ENCODE results near the gene CNOT10.
"Not testable (repeated sequence)": the region's sequence is repeated elsewhere in the genome, so short reads cannot be mapped to it uniquely, and the experiment has no call there.

CNOT10 gene

DNA sequence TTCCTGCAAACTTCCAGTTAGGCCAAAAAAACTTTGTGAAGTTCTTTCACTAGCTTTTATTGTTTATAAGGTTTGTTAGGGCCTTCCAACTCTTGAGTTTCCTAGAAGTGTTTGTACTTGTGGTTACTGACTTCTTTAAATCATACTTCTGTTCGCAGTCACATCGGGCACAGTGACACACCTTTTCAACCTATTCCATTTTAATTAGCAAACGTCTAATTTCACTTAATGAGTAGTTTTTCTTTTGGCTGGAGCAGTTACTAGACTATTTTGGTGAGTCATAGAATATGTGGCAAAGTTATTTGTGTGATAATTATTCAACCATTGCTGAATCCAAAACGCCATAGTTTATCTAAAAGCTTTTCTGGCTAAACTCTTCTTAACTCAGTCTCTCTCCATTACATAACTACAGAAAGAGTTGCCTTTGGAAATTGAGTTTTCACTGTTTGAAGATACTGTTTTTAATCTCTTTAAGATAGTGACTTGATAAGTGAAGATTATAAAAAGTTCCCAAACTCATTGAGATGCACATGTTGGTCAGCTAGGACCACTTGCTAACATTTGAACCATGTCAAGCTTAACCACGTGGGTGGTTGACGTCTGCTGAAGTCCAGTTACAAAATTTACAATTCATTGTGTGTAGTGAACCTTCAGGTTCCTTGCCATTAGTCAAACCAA is 21.5 kb downstream of the CNOT10 start:
- DNase-seq (ENCODE audit: low read depth in 1 of 2, low spot score in 1 of 2) = no peak

GRCh38 chr3:32707026-32707370 is 22.0 kb downstream of the CNOT10 start:
- no peak for TF ChIP-seq JUND (IDR thresholded peaks at IDR 0.05; ENCODE audit: low read depth)
- DNase-seq (ENCODE audit: low read depth in 1 of 2, low spot score in 1 of 2) = no peak
- in situ Hi-C loops (cut with HindIII; ENCODE audit: low pct_unique_long_range_greater_than_20kb, low sequenced_read_pairs) = no loop called here

More for the DNA sequence above, 21.5 kb downstream of the CNOT10 start:
- in situ Hi-C loops (cut with HindIII; ENCODE audit: low pct_unique_long_range_greater_than_20kb, low sequenced_read_pairs) = no loop called here
- no peak for TF ChIP-seq JUND (IDR thresholded peaks at IDR 0.05; ENCODE audit: low read depth)

GRCh38 chr3:32708672-32709283 is 23.8 kb downstream of the CNOT10 start:
- DNase-seq (ENCODE audit: low read depth in 1 of 2, low spot score in 1 of 2) = no peak
- no peak for TF ChIP-seq JUND (IDR thresholded peaks at IDR 0.05; ENCODE audit: low read depth)

GRCh38 chr3:32709346-32709745 is 24.4 kb downstream of the CNOT10 start:
- in situ Hi-C loops (cut with HindIII; ENCODE audit: low pct_unique_long_range_greater_than_20kb, low sequenced_read_pairs) = no loop called here
- no peak for DNase-seq (ENCODE audit: low read depth in 1 of 2, low spot score in 1 of 2)
- no peak for TF ChIP-seq JUND (IDR thresholded peaks at IDR 0.05; ENCODE audit: low read depth)

More at GRCh38 chr3:32708672-32709283, 23.8 kb downstream of the CNOT10 start:
- in situ Hi-C loops (cut with HindIII; ENCODE audit: low pct_unique_long_range_greater_than_20kb, low sequenced_read_pairs) = no loop called here

DNA sequence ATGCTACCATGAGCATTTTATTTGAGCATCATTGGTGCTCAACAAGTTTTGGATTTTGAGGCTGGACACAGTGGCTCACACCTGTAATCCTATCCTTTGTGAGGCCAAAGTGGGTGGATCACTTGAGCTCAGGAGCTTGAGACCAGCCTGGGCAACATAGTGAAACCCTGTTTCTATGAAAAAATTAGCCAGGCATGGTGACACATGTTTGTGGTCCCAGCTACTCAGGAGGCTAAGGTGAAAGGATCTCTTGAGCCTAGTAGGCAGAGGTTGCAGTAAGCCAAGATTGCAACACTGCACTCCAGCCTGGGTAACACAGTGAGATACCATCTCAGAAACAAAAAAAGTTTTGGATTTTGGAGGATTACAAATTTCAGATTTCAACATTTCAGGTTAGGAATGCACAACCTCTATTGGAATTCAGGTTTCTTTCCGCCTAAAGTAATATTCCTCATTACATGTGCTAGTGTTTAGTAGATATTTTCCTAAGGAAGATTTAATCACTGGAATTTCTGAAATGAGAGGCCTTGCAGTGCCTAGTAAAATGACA is 27.6 kb downstream of the CNOT10 start:
- no peak for TF ChIP-seq JUND (IDR thresholded peaks at IDR 0.05; ENCODE audit: low read depth)
- DNase-seq (ENCODE audit: low read depth in 1 of 2, low spot score in 1 of 2) = peak in 1 of 2 experiments; percentile 22
- in situ Hi-C loops (cut with HindIII; ENCODE audit: low pct_unique_long_range_greater_than_20kb, low sequenced_read_pairs) = no loop called here

DNA sequence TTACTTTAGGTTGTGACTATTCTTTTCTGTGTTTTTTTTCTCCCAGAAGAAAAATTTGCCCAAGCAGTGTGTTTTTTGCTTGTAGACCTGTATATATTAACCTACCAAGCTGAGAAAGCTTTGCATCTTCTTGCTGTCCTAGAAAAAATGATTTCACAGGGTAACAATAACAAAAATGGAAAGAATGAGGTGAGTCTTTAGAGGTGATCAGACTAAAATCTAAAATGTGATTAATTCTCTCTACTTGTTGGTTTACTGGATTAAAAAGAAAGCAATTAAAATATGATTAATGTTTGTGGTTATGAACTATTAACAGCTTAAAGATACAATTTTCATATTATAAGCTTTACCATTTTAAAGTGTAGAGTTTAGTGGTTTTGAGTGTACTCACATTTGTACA is 28.2 kb downstream of the CNOT10 start:
- TF ChIP-seq JUND (IDR thresholded peaks at IDR 0.05; ENCODE audit: low read depth) = no peak
- no peak for DNase-seq (ENCODE audit: low read depth in 1 of 2, low spot score in 1 of 2)
- in situ Hi-C loops (cut with HindIII; ENCODE audit: low pct_unique_long_range_greater_than_20kb, low sequenced_read_pairs) = no loop called here

DNA sequence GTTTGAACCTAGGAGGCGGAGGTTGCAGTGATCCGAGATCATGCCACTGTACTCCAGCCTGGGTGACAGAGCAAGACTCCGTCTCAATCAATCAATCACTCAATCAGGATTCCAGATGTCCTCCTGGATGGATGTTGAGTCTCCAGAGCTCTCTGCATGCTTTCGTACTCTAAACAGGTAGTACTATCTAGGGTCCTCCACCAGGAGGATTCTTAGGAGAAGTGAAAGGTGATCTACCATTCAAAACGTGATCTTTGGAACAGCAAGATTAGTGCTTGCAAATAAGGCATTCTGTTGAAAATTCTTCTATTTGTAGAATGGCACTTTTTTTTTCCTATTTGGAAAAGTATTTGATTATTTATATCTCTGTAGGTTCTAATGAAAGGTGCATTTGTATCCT is 34.3 kb downstream of the CNOT10 start:
- in situ Hi-C loops (cut with HindIII; ENCODE audit: low pct_unique_long_range_greater_than_20kb, low sequenced_read_pairs) = no loop called here
- no peak for DNase-seq (ENCODE audit: low read depth in 1 of 2, low spot score in 1 of 2)
- no peak for TF ChIP-seq JUND (IDR thresholded peaks at IDR 0.05; ENCODE audit: low read depth)

DNA sequence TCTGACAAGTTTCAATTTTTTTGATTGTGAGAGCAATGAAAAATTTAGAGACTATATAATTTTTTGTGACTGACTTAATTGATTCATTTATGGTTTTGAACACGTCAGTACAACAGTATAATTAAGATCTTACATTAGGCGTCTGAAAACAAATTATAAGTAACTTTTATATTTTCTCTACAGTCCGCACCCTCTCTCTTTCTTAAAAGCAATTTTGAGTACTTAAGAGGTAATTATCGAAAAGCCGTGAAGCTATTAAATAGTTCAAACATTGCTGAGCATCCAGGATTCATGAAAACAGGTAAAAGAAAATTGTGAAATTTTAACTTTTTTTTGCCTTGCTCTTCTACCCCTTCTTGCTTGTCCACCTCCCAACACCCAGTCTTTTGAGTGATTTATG is 34.9 kb downstream of the CNOT10 start:
- in situ Hi-C loops (cut with HindIII; ENCODE audit: low pct_unique_long_range_greater_than_20kb, low sequenced_read_pairs) = no loop called here
- TF ChIP-seq JUND (IDR thresholded peaks at IDR 0.05; ENCODE audit: low read depth) = no peak
- DNase-seq (ENCODE audit: low read depth in 1 of 2, low spot score in 1 of 2) = no peak

- in situ Hi-C loops (cut with HindIII; ENCODE audit: low pct_unique_long_range_greater_than_20kb, low sequenced_read_pairs) = no loop called here
- no peak for TF ChIP-seq JUND (IDR thresholded peaks at IDR 0.05; ENCODE audit: low read depth)
- no peak for DNase-seq (ENCODE audit: low read depth in 1 of 2, low spot score in 1 of 2)
Measured at GRCh38 chr3:32725721-32726120, 40.7 kb downstream of the CNOT10 start.

GRCh38 chr3:32733631-32734229 is 48.7 kb downstream of the CNOT10 start:
- peak; percentile 26 to 50 for DNase-seq (ENCODE audit: low read depth in 1 of 2, low spot score in 1 of 2)
- no peak for TF ChIP-seq JUND (IDR thresholded peaks at IDR 0.05; ENCODE audit: low read depth)
- in situ Hi-C loops (cut with HindIII; ENCODE audit: low pct_unique_long_range_greater_than_20kb, low sequenced_read_pairs) = no loop called here

DNA sequence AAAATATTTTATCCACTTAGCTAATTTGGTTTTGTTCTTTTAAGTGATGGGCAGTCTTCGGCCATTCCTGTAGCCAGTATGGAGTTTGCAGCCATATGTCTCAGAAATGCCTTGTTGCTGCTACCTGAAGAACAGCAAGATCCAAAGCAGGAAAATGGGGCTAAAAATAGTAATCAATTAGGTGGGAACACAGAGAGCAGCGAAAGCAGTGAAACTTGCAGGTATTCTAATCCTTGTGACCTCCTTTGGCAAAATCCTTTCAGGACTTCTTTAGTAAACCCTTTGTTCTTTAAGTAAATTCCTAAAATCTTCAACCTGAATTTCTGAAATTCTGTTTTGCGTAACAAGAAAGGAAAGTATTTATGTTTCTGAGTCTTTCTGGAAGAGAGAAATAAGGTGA is 49.8 kb downstream of the CNOT10 start:
- TF ChIP-seq JUND (IDR thresholded peaks at IDR 0.05; ENCODE audit: low read depth) = no peak
- no peak for DNase-seq (ENCODE audit: low read depth in 1 of 2, low spot score in 1 of 2)
- in situ Hi-C loops (cut with HindIII; ENCODE audit: low pct_unique_long_range_greater_than_20kb, low sequenced_read_pairs) = no loop called here

DNA sequence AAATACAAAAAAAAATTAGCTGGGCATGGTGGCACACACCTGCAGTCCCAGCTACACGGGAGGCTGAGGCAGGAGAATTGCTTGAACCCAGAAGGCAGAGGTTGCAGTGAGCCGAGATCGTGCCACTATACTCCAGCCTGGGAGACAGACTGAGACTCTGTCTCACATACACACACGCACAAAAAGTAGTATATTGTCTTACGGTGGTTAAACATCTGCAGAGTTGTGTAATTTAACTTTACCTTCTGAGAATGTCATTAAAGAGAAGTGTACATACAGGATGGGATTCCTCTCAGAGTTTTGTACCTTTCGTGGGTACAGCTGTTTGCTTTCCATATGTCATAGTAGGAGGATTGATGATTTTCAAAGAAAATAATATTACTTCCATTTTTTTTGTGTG is 58.5 kb downstream of the CNOT10 start:
- in situ Hi-C loops (cut with HindIII; ENCODE audit: low pct_unique_long_range_greater_than_20kb, low sequenced_read_pairs); DNase-seq (ENCODE audit: low read depth in 1 of 2, low spot score in 1 of 2): not testable (repeated sequence)

GRCh38 chr3:32743934-32744333 is 58.9 kb downstream of the CNOT10 start:
- in situ Hi-C loops (cut with HindIII; ENCODE audit: low pct_unique_long_range_greater_than_20kb, low sequenced_read_pairs) = no loop called here
- no peak for DNase-seq (ENCODE audit: low read depth in 1 of 2, low spot score in 1 of 2)
- TF ChIP-seq JUND (IDR thresholded peaks at IDR 0.05; ENCODE audit: low read depth) = no peak

All from T47D (cell line).